Gastroesophageal sphincter (tissue), 4 donors: ENCODE data around the gene SEC14L5. TPM values are rescaled to one million over a fixed set of nuclear protein-coding genes. Genes with fewer than 3 reads are reported as not detected.

Source experiments
- ATAC-seq: fragments of 150-250 bp; one replicate; pipeline ENCODE4 v1.9.1; 2016; ENCODE audit warnings: mild to moderate bottlenecking, moderate library complexity
- H3K27ac ChIP-seq, 4 donors: fragments of 200-600 bp; sonication (generic) in 3 of 4; 1 replicate in 3 of 4; 2 replicates in 1 of 4; pipeline ENCODE4 v1.5.1; 2016 to 2019
- H3K27me3 ChIP-seq: fragments of 200-600 bp; sonication (generic); one replicate; pipeline ENCODE4 v1.5.1; 2019
- H3K36me3 ChIP-seq, 2 donors: fragments of 200-600 bp; sonication (generic); one replicate each; pipeline ENCODE4 v1.5.1; 2019; ENCODE audit warnings: control low read depth in 1 of 2
- H3K4me1 ChIP-seq, 3 donors: fragments of 200-600 bp; sonication (generic); 1 replicate in 2 of 3; 2 replicates in 1 of 3; pipeline ENCODE4 v1.5.1; 2016 to 2019; ENCODE audit warnings: control low read depth in 2 of 3
- H3K4me3 ChIP-seq, 2 donors: fragments of 200-600 bp; sonication (generic); one replicate each; pipeline ENCODE4 v1.5.1; 2019; ENCODE audit warnings: mild to moderate bottlenecking in 1 of 2, moderate library complexity in 1 of 2
- H3K9me3 ChIP-seq, 3 donors: fragments of 200-600 bp; sonication (generic); one replicate each; pipeline ENCODE4 v1.5.1; 2017 to 2019; ENCODE audit warnings: control low read depth in 2 of 3
- CTCF ChIP-seq, 4 experiments: fragments of 200-600 bp in 2 of 4; fragments of 450-650 bp in 2 of 4; sonication (generic) in 1 of 4; IDR thresholded peaks; one replicate each; pipeline ENCODE4 v1.5.1; 2017 to 2019; ENCODE audit warnings: antibody characterized with exemption in 4 of 4, mild to moderate bottlenecking in 2 of 4, moderate library complexity in 2 of 4
- EP300 ChIP-seq: sonication (generic); formaldehyde crosslinking; IDR thresholded peaks from one replicate; pipeline ENCODE4 v1.6.1; 2017; ENCODE audit warnings: antibody characterized with exemption, mild to moderate bottlenecking
- POLR2A ChIP-seq, 2 donors: fragments of 450-650 bp; IDR thresholded peaks; one replicate each; pipeline ENCODE4 v1.6.1; 2017; ENCODE audit warnings: antibody characterized with exemption in 2 of 2, mild to moderate bottlenecking in 2 of 2, moderate library complexity in 1 of 2
- POLR2AphosphoS5 ChIP-seq: sonication (generic); formaldehyde crosslinking; IDR thresholded peaks from one replicate; pipeline ENCODE4 v1.6.1; 2017; ENCODE audit warnings: antibody characterized with exemption
- WGBS, 2 donors: methylation state at CpG; one replicate each; pipeline ENCODE4 v1.1.5; 2018; ENCODE audit warnings: low coverage in 1 of 2; 5-methylcytosine and 5-hydroxymethylcytosine counted together
- total RNA-seq, 4 donors: library from RNA; depleted of rRNA; stranded (reverse); fragments of >200 nt; gene quantifications; one replicate each; pipeline ENCODE4 v1.1.0, GENCODE V29; 2016

SEC14L5 gene
- total RNA-seq, 4 donors from 2014 or later: 0.16 to 1.3 (median 0.75) TPM

GRCh38 chr16:4937782-4938682 lies 20.1 kb upstream of the SEC14L5 start:
- TF ChIP-seq POLR2A (IDR thresholded peaks at IDR 0.05) (no peak), POLR2AphosphoS5 (no peak), EP300 (no peak), CTCF (IDR thresholded peaks at IDR 0.05) (no peak)
- no peaks in the 10 kb centered on the region for H3K9me3 ChIP-seq
- peaks cover 0 to 57% (median 17%) of the 10 kb centered on the region in 3 donors for H3K4me1 ChIP-seq
- no peaks in the 10 kb centered on the region for H3K36me3 ChIP-seq
- peaks cover 31% of the 10 kb centered on the region for H3K27me3 ChIP-seq
- WGBS, 2 donors: 90 to 92% methylated on average over 2 to 10 of the region's 16 CpGs
- peak overlapping the region in 3 of 4 donors; percentile 75 to 83 (median 76) for H3K27ac ChIP-seq
- ATAC-seq: no peak
- H3K4me3 ChIP-seq: no peak overlapping the region

GRCh38 chr16:4938683-4939030 lies 19.5 kb upstream of the SEC14L5 start:
- Histone ChIP-seq H3K27ac (peak overlapping the region in 1 of 4 donors; percentile 7), H3K9me3 (no peaks in the 10 kb centered on the region), H3K27me3 (peaks cover 31% of the 10 kb centered on the region), H3K36me3 (no peaks in the 10 kb centered on the region), H3K4me1 (peaks cover 0 to 60% (median 23%) of the 10 kb centered on the region in 3 donors), H3K4me3 (no peak overlapping the region)
- ATAC-seq: no peak
- WGBS, 2 donors: 67 to 73% methylated on average over 2 to 3 of the region's 5 CpGs
- no peak for TF ChIP-seq CTCF (IDR thresholded peaks at IDR 0.05)
- TF ChIP-seq EP300: no peak
- TF ChIP-seq POLR2A (IDR thresholded peaks at IDR 0.05): no peak
- TF ChIP-seq POLR2AphosphoS5: no peak

- peaks cover 20% of the 10 kb centered on the region for H3K27me3 ChIP-seq
- peaks cover 3 to 62% (median 44%) of the 10 kb centered on the region in 3 donors for H3K4me1 ChIP-seq
- no peaks in the 10 kb centered on the region for H3K36me3 ChIP-seq
- no peak for TF ChIP-seq POLR2AphosphoS5
- no peak for TF ChIP-seq EP300
- TF ChIP-seq CTCF (IDR thresholded peaks at IDR 0.05): no peak
- TF ChIP-seq POLR2A (IDR thresholded peaks at IDR 0.05): no peak
- WGBS, 2 donors: 50% methylated on average over 3 of the region's 7 CpGs; no CpG with 5 or more reads in 1 of the 2 donors
- H3K27ac ChIP-seq: peak overlapping the region in 1 of 4 donors; percentile 14
- no peaks in the 10 kb centered on the region for H3K9me3 ChIP-seq
- no peak overlapping the region for H3K4me3 ChIP-seq
- no peak for ATAC-seq
Measured at GRCh38 chr16:4940719-4941118, 17.4 kb upstream of the SEC14L5 start.

- H3K36me3 ChIP-seq: no peaks in the 10 kb centered on the region
- 65% methylated on average over 7 of the region's 9 CpGs; no CpG with 5 or more reads in 1 of the 2 donors for WGBS, 2 donors
- H3K27ac ChIP-seq: peak overlapping the region; percentile 31 to 91 (median 88)
Measured at GRCh38 chr16:4942481-4942880, 15.6 kb upstream of the SEC14L5 start.

More at GRCh38 chr16:4942481-4942880, 15.6 kb upstream of the SEC14L5 start:
- no peaks in the 10 kb centered on the region for H3K9me3 ChIP-seq
- H3K4me3 ChIP-seq: no peak overlapping the region
- H3K4me1 ChIP-seq: peaks cover 3 to 51% (median 36%) of the 10 kb centered on the region in 3 donors
- ATAC-seq: no peak
- TF ChIP-seq POLR2A (IDR thresholded peaks at IDR 0.05) (no peak), EP300 (no peak), CTCF (IDR thresholded peaks at IDR 0.05) (no peak), POLR2AphosphoS5 (no peak)
- peaks cover 2% of the 10 kb centered on the region for H3K27me3 ChIP-seq
